ENCODE data around the gene UBR4. TPM values are rescaled to one million over a fixed set of nuclear protein-coding genes. Genes with fewer than 3 reads are reported as not detected.

Gene UBR4
- total and polyA plus RNA-seq, 10 of the 15 experiments (the other 5 are each of a cell fraction or from before 2014, with no cell fraction given), result 34.2 to 124 (median 56.2) TPM

DNA sequence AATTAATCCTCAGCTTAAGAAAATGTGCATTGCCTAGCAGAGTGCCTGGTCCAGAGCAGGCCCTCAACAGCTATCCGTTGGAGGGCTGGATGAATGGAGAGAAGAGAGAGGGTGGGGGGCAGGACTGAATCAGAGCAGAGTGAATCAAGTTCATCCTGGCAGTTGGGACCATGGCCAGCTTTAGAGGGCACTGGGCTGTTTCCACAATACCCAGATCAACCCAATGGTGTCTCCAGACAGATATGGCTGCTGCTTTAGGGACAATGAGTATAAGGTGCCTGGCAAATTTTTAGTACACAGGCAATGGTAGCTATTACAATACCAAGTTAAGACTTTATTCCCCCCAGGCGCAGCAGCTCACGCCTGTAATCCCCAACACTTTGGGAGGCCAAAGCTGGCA, 24.2 kb upstream of the UBR4 start:
- H3K79me2 ChIP-seq (ENCODE audit: control insufficient read depth, insufficient read depth, low read length), result no peaks in the 10 kb centered on the region
- no peak overlapping the region for H2AFZ ChIP-seq (ENCODE audit: control insufficient read depth, low read depth, low read length)
- ChIA-PET SMC1A (ENCODE audit: uncharacterized antibody, unreplicated experiment) (no interaction called here), POLR2A (interaction anchor here (0.5 kb wide), 2 partner anchors 34 to 1979 kb away, joined by 3 to 5 read pairs; no protein-coding TSS in a partner anchor), CTCF (interaction anchor here (1.0 to 1.8 kb wide), 3 partner anchors 12 to 54 kb away, joined by 3 to 4 read pairs (median 4); no protein-coding TSS in a partner anchor), RAD21 (ENCODE audit: unreplicated experiment) (no interaction called here)
- FAIRE-seq (no peak), DNase-seq (ENCODE audit: low read depth, low spot score) (no peak), ATAC-seq (no peak)
- no peaks in the 10 kb centered on the region for H3K4me1 ChIP-seq (ENCODE audit: control insufficient read depth, insufficient read depth, low read length)
- no peak overlapping the region for H3K4me3 ChIP-seq
- H3K9me3 ChIP-seq (replicated peaks; ENCODE audit: control insufficient read depth, insufficient read depth, low read length), result no peaks in the 10 kb centered on the region
- WGBS (ENCODE audit: insufficient coverage, insufficient replicate concordance, low lambda C conversion rate, missing lambda C conversion rate), result 87% methylated on average over 3 of the region's 3 CpGs
- no peak for TF ChIP-seq NR2F1 (conservative IDR thresholded peaks at IDR 0.05)
- TF ChIP-seq, protein P1, sequence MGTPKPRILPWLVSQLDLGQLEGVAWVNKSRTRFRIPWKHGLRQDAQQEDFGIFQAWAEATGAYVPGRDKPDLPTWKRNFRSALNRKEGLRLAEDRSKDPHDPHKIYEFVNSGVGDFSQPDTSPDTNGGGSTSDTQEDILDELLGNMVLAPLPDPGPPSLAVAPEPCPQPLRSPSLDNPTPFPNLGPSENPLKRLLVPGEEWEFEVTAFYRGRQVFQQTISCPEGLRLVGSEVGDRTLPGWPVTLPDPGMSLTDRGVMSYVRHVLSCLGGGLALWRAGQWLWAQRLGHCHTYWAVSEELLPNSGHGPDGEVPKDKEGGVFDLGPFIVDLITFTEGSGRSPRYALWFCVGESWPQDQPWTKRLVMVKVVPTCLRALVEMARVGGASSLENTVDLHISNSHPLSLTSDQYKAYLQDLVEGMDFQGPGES (IDR thresholded peaks at IDR 0.05), result no peak
- no peak for TF ChIP-seq WRNIP1 (IDR thresholded peaks at IDR 0.05; ENCODE audit: borderline replicate concordance, low read depth, low read length)
- TF ChIP-seq PAX5 (IDR thresholded peaks at IDR 0.05; ENCODE audit: borderline replicate concordance, low read depth, low read length), result no peak
- no peak for TF ChIP-seq ESRRA (IDR thresholded peaks at IDR 0.05; ENCODE audit: low read length)
- no peak for TF ChIP-seq CBFB (IDR thresholded peaks at IDR 0.05; ENCODE audit: low read depth)
- no peak for TF ChIP-seq NFIC (IDR thresholded peaks at IDR 0.05; ENCODE audit: low read depth, low read length)
- no peak for TF ChIP-seq CHD4 (IDR thresholded peaks at IDR 0.05)
- TF ChIP-seq, protein P2, sequence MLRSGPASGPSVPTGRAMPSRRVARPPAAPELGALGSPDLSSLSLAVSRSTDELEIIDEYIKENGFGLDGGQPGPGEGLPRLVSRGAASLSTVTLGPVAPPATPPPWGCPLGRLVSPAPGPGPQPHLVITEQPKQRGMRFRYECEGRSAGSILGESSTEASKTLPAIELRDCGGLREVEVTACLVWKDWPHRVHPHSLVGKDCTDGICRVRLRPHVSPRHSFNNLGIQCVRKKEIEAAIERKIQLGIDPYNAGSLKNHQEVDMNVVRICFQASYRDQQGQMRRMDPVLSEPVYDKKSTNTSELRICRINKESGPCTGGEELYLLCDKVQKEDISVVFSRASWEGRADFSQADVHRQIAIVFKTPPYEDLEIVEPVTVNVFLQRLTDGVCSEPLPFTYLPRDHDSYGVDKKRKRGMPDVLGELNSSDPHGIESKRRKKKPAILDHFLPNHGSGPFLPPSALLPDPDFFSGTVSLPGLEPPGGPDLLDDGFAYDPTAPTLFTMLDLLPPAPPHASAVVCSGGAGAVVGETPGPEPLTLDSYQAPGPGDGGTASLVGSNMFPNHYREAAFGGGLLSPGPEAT (IDR thresholded peaks at IDR 0.05; ENCODE audit: low read depth), result no peak
- no peak for TF ChIP-seq RBBP5 (conservative IDR thresholded peaks at IDR 0.05)
- TF ChIP-seq, protein P3, sequence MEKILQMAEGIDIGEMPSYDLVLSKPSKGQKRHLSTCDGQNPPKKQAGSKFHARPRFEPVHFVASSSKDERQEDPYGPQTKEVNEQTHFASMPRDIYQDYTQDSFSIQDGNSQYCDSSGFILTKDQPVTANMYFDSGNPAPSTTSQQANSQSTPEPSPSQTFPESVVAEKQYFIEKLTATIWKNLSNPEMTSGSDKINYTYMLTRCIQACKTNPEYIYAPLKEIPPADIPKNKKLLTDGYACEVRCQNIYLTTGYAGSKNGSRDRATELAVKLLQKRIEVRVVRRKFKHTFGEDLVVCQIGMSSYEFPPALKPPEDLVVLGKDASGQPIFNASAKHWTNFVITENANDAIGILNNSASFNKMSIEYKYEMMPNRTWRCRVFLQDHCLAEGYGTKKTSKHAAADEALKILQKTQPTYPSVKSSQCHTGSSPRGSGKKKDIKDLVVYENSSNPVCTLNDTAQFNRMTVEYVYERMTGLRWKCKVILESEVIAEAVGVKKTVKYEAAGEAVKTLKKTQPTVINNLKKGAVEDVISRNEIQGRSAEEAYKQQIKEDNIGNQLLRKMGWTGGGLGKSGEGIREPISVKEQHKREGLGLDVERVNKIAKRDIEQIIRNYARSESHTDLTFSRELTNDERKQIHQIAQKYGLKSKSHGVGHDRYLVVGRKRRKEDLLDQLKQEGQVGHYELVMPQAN (conservative IDR thresholded peaks at IDR 0.05), result no peak
- peaks cover 29 to 43% of the 10 kb centered on the region in 2 experiments for H3K36me3 ChIP-seq (ENCODE audit: control insufficient read depth in 2 of 2, insufficient read depth in 2 of 2, low read length in 1 of 2)
- no peaks in the 10 kb centered on the region for H4K20me1 ChIP-seq (ENCODE audit: control insufficient read depth, insufficient read depth)
- in situ Hi-C loops (cut with MboI), result no loop called here
- no peak overlapping the region for H3K4me2 ChIP-seq (ENCODE audit: control insufficient read depth, insufficient read depth)
- intact Hi-C loops (cut with micrococcal nuclease; ENCODE audit: unreplicated experiment), result no loop called here
- no peak overlapping the region for H3K27ac ChIP-seq (ENCODE audit: control insufficient read depth, insufficient read depth)
- H3K27me3 ChIP-seq (replicated peaks in 1 of 2; ENCODE audit: control insufficient read depth in 2 of 2, insufficient read depth in 2 of 2, low read length in 1 of 2), result no peaks in the 10 kb centered on the region
- BruUV-seq (replicated peaks), result no TSS peak
- no peak overlapping the region for H3K9ac ChIP-seq (ENCODE audit: control insufficient read depth, insufficient read depth, low read length)

Measured in GM12878 (cell line).